H1 (cell line): ENCODE results near the gene SLC22A2. TPM values are rescaled to one million over a fixed set of nuclear protein-coding genes. Genes with fewer than 3 reads are reported as not detected.

Experiments
- CTCF ChIA-PET: fragments of 300-600 bp; sonication (Branson Sonifier 250); formaldehyde crosslinking; loops from one replicate; lab custom pipeline; 2021; ENCODE audit not compliant: partially characterized antibody; lab: Charles Lee
- POLR2A ChIA-PET: fragments of 300-600 bp; sonication (Branson Sonifier 250); formaldehyde crosslinking; loops from one replicate; lab custom pipeline; 2021; ENCODE audit warnings: inconsistent platforms; ENCODE audit not compliant: partially characterized antibody; lab: Charles Lee
- DNase-seq, 2 experiments: peaks; one replicate each; pipeline versions ENCODE4 v3.0.0 to v3.0.0-alpha.2; 2010 to 2022; ENCODE audit warnings: low spot score in 2 of 2, low read depth in 1 of 2, mixed read lengths in 1 of 2
- FAIRE-seq: peaks from 2 replicates; lab custom pipeline; 2011; peaks lifted over from hg19 to GRCh38; lab: Jason Lieb, UNC
- H2AFZ ChIP-seq: 2 replicates; pipeline ENCODE4 v1.8.1; 2012; ENCODE audit warnings: low read length, inconsistent platforms
- H2AK5ac ChIP-seq: 2 replicates; pipeline ENCODE4 v1.6.1; 2013; ENCODE audit warnings: low read depth, low read length
- H2BK120ac ChIP-seq: replicated peaks from 2 replicates; pipeline ENCODE3; 2013; ENCODE audit warnings: low read depth, low read length, inconsistent platforms
- H2BK12ac ChIP-seq: 2 replicates; pipeline ENCODE4 v1.6.1; 2013; ENCODE audit warnings: low read depth, low read length
- H2BK15ac ChIP-seq: 2 replicates; pipeline ENCODE4 v1.6.1; 2013; ENCODE audit warnings: low read length
- H2BK20ac ChIP-seq: 2 replicates; pipeline ENCODE4 v1.6.1; 2013; ENCODE audit warnings: low read length
- H2BK5ac ChIP-seq: 2 replicates; pipeline ENCODE4 v1.6.1; 2013; ENCODE audit warnings: low read depth, low read length
- H3K14ac ChIP-seq: 2 replicates; pipeline ENCODE4 v1.6.1; 2013; ENCODE audit warnings: inconsistent platforms; ENCODE audit not compliant: insufficient read length
- H3K18ac ChIP-seq: 2 replicates; pipeline ENCODE4 v1.6.1; 2013; ENCODE audit warnings: low read length; ENCODE audit errors: extremely low read depth
- H3K23ac ChIP-seq: 2 replicates; pipeline ENCODE4 v1.6.1; 2013; ENCODE audit warnings: inconsistent platforms; ENCODE audit not compliant: insufficient read length
- H3K23me2 ChIP-seq: 2 replicates; pipeline ENCODE4 v1.6.1; 2013; ENCODE audit warnings: low read depth, low read length
- H3K27ac ChIP-seq: 2 replicates; pipeline ENCODE4 v1.6.1; 2011; ENCODE audit warnings: low read depth, low read length, inconsistent platforms
- H3K27me3 ChIP-seq, 4 experiments: replicated peaks in 1 of 4; 1 replicate in 1 of 4; 2 replicates in 3 of 4; pipeline versions ENCODE4 v1.6.1 to v1.8.1; 2011 to 2013; ENCODE audit warnings: low read length in 3 of 4, mild to moderate bottlenecking in 3 of 4, inconsistent platforms in 2 of 4, mixed read lengths in 2 of 4, moderate library complexity in 1 of 4; ENCODE audit not compliant: control insufficient read depth in 3 of 4, insufficient read depth in 3 of 4; ENCODE audit errors: extremely low read depth in 1 of 4
- H3K36me3 ChIP-seq, 4 experiments: 2 replicates each; pipeline versions ENCODE4 v1.6.1 to v1.8.1; 2011 to 2013; ENCODE audit warnings: mild to moderate bottlenecking in 4 of 4, low read length in 3 of 4, moderate library complexity in 2 of 4, control low read depth in 1 of 4, inconsistent platforms in 1 of 4; ENCODE audit not compliant: insufficient read depth in 4 of 4, control insufficient read depth in 2 of 4
- H3K4ac ChIP-seq: replicated peaks from 2 replicates; pipeline ENCODE3; 2013; ENCODE audit warnings: low read length, low read depth, mixed read lengths, inconsistent platforms; ENCODE audit not compliant: insufficient read length
- H3K4me1 ChIP-seq, 4 experiments: replicated peaks in 1 of 4; 1 replicate in 1 of 4; 2 replicates in 3 of 4; pipeline versions ENCODE4 v1.6.1 to v1.8.1; 2011 to 2013; ENCODE audit warnings: low read length in 3 of 4, inconsistent platforms in 2 of 4, mixed read lengths in 1 of 4; ENCODE audit not compliant: insufficient read depth in 4 of 4, control insufficient read depth in 3 of 4
- H3K4me2 ChIP-seq, 2 experiments: 2 replicates each; pipeline versions ENCODE4 v1.6.1 to v1.8.1; 2011 to 2013; ENCODE audit warnings: low read depth in 2 of 2, low read length in 2 of 2, control low read depth in 1 of 2, inconsistent platforms in 1 of 2, mild to moderate bottlenecking in 1 of 2; ENCODE audit not compliant: insufficient read depth in 1 of 2
- H3K4me3 ChIP-seq, 4 experiments: fragments of 200-600, 300-600 bp in 1 of 4; sonication (generic), shearing (Covaris generic), sonication (Bioruptor Twin) in 1 of 4; 2 replicates each; pipeline versions ENCODE4 v1.5.1 to v1.8.1; 2011 to 2016; ENCODE audit warnings: low read length in 4 of 4, low read depth in 3 of 4, control low read depth in 2 of 4, inconsistent platforms in 2 of 4, mild to moderate bottlenecking in 2 of 4, mixed read lengths in 1 of 4, moderate library complexity in 1 of 4; ENCODE audit not compliant: insufficient read depth in 2 of 4; ENCODE audit errors: extremely low read depth in 1 of 4
- H3K56ac ChIP-seq: replicated peaks from 2 replicates; pipeline ENCODE3; 2013; ENCODE audit warnings: low read depth, mild to moderate bottlenecking, mixed read lengths, low read length, inconsistent platforms; ENCODE audit not compliant: insufficient read length
- H3K79me1 ChIP-seq: 2 replicates; pipeline ENCODE4 v1.6.1; 2013; ENCODE audit warnings: low read depth, low read length, control low read depth
- H3K79me2 ChIP-seq, 2 experiments: 2 replicates each; pipeline versions ENCODE4 v1.6.1 to v1.8.1; 2012 to 2013; ENCODE audit warnings: low read length in 2 of 2, mild to moderate bottlenecking in 2 of 2, inconsistent platforms in 1 of 2; ENCODE audit not compliant: insufficient read depth in 2 of 2, control insufficient read depth in 1 of 2
- H3K9ac ChIP-seq, 4 experiments: replicated peaks in 1 of 4; 1 replicate in 1 of 4; 2 replicates in 3 of 4; pipeline versions ENCODE4 v1.6.1 to v1.8.1; 2011 to 2013; ENCODE audit warnings: low read depth in 3 of 4, low read length in 3 of 4, control low read depth in 2 of 4, mild to moderate bottlenecking in 2 of 4, moderate library complexity in 2 of 4, inconsistent platforms in 1 of 4; ENCODE audit errors: extremely low read depth in 1 of 4
- H3K9me3 ChIP-seq, 2 experiments: 2 replicates each; pipeline versions ENCODE4 v1.6.1 to v1.8.1; 2012 to 2013; ENCODE audit warnings: mild to moderate bottlenecking in 2 of 2, moderate library complexity in 2 of 2, control low read depth in 1 of 2, inconsistent platforms in 1 of 2, low read depth in 1 of 2, low read length in 1 of 2, mixed read lengths in 1 of 2; ENCODE audit not compliant: insufficient read depth in 2 of 2
- H4K20me1 ChIP-seq, 2 experiments: replicated peaks in 1 of 2; 2 replicates each; pipeline versions ENCODE3 to v1.8.1; 2011 to 2013; ENCODE audit warnings: inconsistent platforms in 2 of 2, low read length in 2 of 2, mild to moderate bottlenecking in 1 of 2; ENCODE audit not compliant: insufficient read depth in 2 of 2, control insufficient read depth in 1 of 2
- H4K5ac ChIP-seq: 2 replicates; pipeline ENCODE4 v1.6.1; 2013; ENCODE audit warnings: low read length, low read depth, mixed read lengths, inconsistent platforms; ENCODE audit not compliant: insufficient read length
- H4K8ac ChIP-seq: 2 replicates; pipeline ENCODE4 v1.8.0; 2013; ENCODE audit warnings: mild to moderate bottlenecking, moderate library complexity, low read length, inconsistent platforms; ENCODE audit not compliant: insufficient read depth; ENCODE audit errors: extremely low read depth
- H4K91ac ChIP-seq: replicated peaks from 2 replicates; pipeline ENCODE3; 2013; ENCODE audit warnings: low read length, mixed read lengths, inconsistent platforms; ENCODE audit not compliant: insufficient read length
- CBX5 ChIP-seq: fragments of 300-800, 300-1000 bp; sonication (generic); IDR thresholded peaks from 2 replicates; pipeline ENCODE4 v1.7.1; 2016; ENCODE audit warnings: antibody characterized with exemption, low read length, low read depth
- CREB1 ChIP-seq: IDR thresholded peaks from 2 replicates; pipeline ENCODE4 v1.6.1; 2012; ENCODE audit warnings: inconsistent platforms
- EZH2 ChIP-seq: fragments of 200-600 bp; sonication (generic); IDR thresholded peaks from 2 replicates; pipeline ENCODE4 v1.7.1; 2012; ENCODE audit warnings: low read depth, mild to moderate bottlenecking, moderate library complexity, low read length, inconsistent platforms; ENCODE audit not compliant: severe bottlenecking
- GABPA ChIP-seq: IDR thresholded peaks from 2 replicates; pipeline ENCODE4 v1.6.1; 2011; ENCODE audit warnings: mild to moderate bottlenecking, low read length, moderate library complexity, borderline replicate concordance; ENCODE audit not compliant: insufficient read depth
- POLR2A ChIP-seq, 2 experiments: IDR thresholded peaks; 1 replicate in 1 of 2; 2 replicates in 1 of 2; pipeline ENCODE4 v1.6.1; 2011; ENCODE audit warnings: low read depth in 2 of 2, low read length in 2 of 2, mild to moderate bottlenecking in 2 of 2; ENCODE audit errors: control extremely low read depth in 1 of 2
- TAF7 ChIP-seq: optimal IDR thresholded peaks from 2 replicates; pipeline ENCODE3; 2011; ENCODE audit warnings: low read depth, mild to moderate bottlenecking, inconsistent platforms, low read length, moderate library complexity, borderline replicate concordance
- WGBS, 2 experiments: shearing (Covaris generic) in 1 of 2; methylation state at CpG; one replicate each; pipeline versions ENCODE4 v1.1.6 to v1.1.7; 2013 to 2015; ENCODE audit warnings: low lambda C conversion rate in 2 of 2, mixed read lengths in 2 of 2, inconsistent platforms in 1 of 2, low coverage in 1 of 2, missing lambda C conversion rate in 1 of 2; ENCODE audit not compliant: insufficient replicate concordance in 2 of 2, insufficient coverage in 1 of 2, insufficient read length in 1 of 2; ENCODE audit errors: extremely low coverage in 1 of 2, missing lambda C conversion rate in 1 of 2; 5-methylcytosine and 5-hydroxymethylcytosine counted together
- polyA plus RNA-seq, 7 experiments: library from polyadenylated mRNA; depleted of rRNA in 3 of 7; stranded (reverse) in 5 of 7; unstranded in 2 of 7; fragments of >200 nt in 5 of 7; fragments of 200-250 nt in 2 of 7; gene quantifications; 1 replicate in 5 of 7; 2 replicates in 1 of 7; 4 replicates in 1 of 7; pipeline versions ENCODE4 v1.2.1 to v1.2.3, GENCODE V29; 2011 to 2013; ENCODE audit warnings: missing spikeins in 2 of 7, mixed read lengths in 2 of 7
- total RNA-seq: library from RNA; stranded (reverse); fragmentation: NEBNext Ultra II Directional; extraction: Animal tissue kit (Norgen Biotek cat#: 25700); gene quantifications from 2 replicates; pipeline ENCODE4 v1.2.1, GENCODE V29; 2021
- TF ChIP-seq, protein P1 (sequence below): IDR thresholded peaks from 2 replicates; pipeline ENCODE4 v1.6.1; 2012; ENCODE audit warnings: inconsistent platforms
- TF ChIP-seq, protein P2 (sequence below): IDR thresholded peaks from 2 replicates; pipeline ENCODE4 v1.6.1; 2012; ENCODE audit warnings: low read length, inconsistent platforms
- TF ChIP-seq, protein P3 (sequence below): IDR thresholded peaks from 2 replicates; pipeline ENCODE4 v1.6.1; 2012; ENCODE audit warnings: inconsistent platforms

The SLC22A2 gene
- total and polyA plus RNA-seq, 2 of the 8 experiments (the other 6 are each of a cell fraction or from before 2014, with no cell fraction given), result 0.23 to 1.4 TPM

DNA sequence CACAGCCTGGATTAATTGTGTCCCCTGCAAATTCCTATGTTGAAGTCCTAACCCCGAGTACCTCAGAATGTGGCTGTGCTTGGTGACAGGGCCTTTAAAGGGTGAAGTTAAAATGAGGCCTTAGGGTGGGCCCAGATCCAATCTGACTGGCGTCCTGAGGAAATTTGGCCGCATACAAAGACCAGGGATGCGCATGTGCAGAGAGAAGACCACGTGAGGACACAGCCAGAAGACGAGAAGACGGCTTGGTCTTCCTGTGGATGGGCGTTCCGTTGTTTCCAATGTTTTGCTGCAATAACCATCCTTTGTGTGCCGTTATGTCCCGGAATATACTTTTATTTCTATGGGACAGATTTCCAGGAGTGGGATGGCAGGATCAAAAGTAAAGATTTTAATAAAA lies 40.9 kb upstream of the SLC22A2 start:
- H3K27ac ChIP-seq, result no peak overlapping the region
- H4K5ac ChIP-seq, result no peak overlapping the region
- FAIRE-seq, result no peak
- H2BK120ac ChIP-seq, result no peak overlapping the region
- H3K18ac ChIP-seq, result no peak overlapping the region
- no peak overlapping the region for H3K4me2 ChIP-seq
- H2BK5ac ChIP-seq, result no peak overlapping the region
- no peak overlapping the region for H4K8ac ChIP-seq
- H3K14ac ChIP-seq, result no peak overlapping the region
- H3K27me3 ChIP-seq, result no peaks in the 10 kb centered on the region
- H2BK15ac ChIP-seq, result no peak overlapping the region
- ChIA-PET CTCF (no interaction called here), POLR2A (no interaction called here)
- 95% methylated on average over 11 of the region's 11 CpGs; no CpG with 5 or more reads in 1 of the 2 experiments for WGBS, 2 experiments
- peaks cover 5% of the 10 kb centered on the region; the same call in 1 of the 2 replicates for H3K23me2 ChIP-seq
- H3K56ac ChIP-seq, result no peak overlapping the region
- peaks cover 0 to 7% of the 10 kb centered on the region in 2 experiments; a peak in 1 of 4 replicates for H3K9me3 ChIP-seq
- TF ChIP-seq GABPA, result no peak
- TF ChIP-seq CBX5, result no peak
- TF ChIP-seq POLR2A (IDR thresholded peaks at IDR 0.05; ENCODE audit: control extremely low read depth in 1 of 2, low read depth in 2 of 2, low read length in 2 of 2), result no peak
- no peak for TF ChIP-seq EZH2
- no peak for TF ChIP-seq TAF7
- no peak for TF ChIP-seq CREB1
- TF ChIP-seq, protein P1, sequence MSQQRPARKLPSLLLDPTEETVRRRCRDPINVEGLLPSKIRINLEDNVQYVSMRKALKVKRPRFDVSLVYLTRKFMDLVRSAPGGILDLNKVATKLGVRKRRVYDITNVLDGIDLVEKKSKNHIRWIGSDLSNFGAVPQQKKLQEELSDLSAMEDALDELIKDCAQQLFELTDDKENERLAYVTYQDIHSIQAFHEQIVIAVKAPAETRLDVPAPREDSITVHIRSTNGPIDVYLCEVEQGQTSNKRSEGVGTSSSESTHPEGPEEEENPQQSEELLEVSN, result no peak
- TF ChIP-seq, protein P2, sequence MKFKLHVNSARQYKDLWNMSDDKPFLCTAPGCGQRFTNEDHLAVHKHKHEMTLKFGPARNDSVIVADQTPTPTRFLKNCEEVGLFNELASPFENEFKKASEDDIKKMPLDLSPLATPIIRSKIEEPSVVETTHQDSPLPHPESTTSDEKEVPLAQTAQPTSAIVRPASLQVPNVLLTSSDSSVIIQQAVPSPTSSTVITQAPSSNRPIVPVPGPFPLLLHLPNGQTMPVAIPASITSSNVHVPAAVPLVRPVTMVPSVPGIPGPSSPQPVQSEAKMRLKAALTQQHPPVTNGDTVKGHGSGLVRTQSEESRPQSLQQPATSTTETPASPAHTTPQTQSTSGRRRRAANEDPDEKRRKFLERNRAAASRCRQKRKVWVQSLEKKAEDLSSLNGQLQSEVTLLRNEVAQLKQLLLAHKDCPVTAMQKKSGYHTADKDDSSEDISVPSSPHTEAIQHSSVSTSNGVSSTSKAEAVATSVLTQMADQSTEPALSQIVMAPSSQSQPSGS, result no peak
- TF ChIP-seq, protein P3, sequence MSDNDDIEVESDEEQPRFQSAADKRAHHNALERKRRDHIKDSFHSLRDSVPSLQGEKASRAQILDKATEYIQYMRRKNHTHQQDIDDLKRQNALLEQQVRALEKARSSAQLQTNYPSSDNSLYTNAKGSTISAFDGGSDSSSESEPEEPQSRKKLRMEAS, result no peak
- H3K4me1 ChIP-seq, result peaks cover 0 to 9% (median 4%) of the 10 kb centered on the region in 4 experiments; a peak in 4 of 7 replicates
- H3K79me2 ChIP-seq, result no peaks in the 10 kb centered on the region
- no peaks in the 10 kb centered on the region for H3K79me1 ChIP-seq
- H3K4me3 ChIP-seq, result no peak overlapping the region
- H3K36me3 ChIP-seq, result no peaks in the 10 kb centered on the region
- no peak overlapping the region for H3K4ac ChIP-seq
- no peak overlapping the region for H2BK12ac ChIP-seq
- no peaks in the 10 kb centered on the region for H4K20me1 ChIP-seq
- peak overlapping the region; percentile 42 for H4K91ac ChIP-seq
- no peak overlapping the region; the same call in 1 of the 2 replicates for H2BK20ac ChIP-seq
- H3K23ac ChIP-seq, result no peak overlapping the region
- no peak overlapping the region for H3K9ac ChIP-seq
- no peak for DNase-seq
- H2AK5ac ChIP-seq, result no peak overlapping the region
- no peak overlapping the region for H2AFZ ChIP-seq
